SHP77 (cell line): ENCODE results near the gene NEO1.
A peak's percentile ranks its signal among the peaks of the same experiment; 100 is the strongest.

Experiments
- DNase-seq, 2 experiments: peaks; one replicate each; lab custom pipeline; 2025; lab: John Stamatoyannopoulos, UW

NEO1 gene

GRCh38 chr15:73078722-73079121 lies 26.5 kb downstream of the NEO1 start:
- no peak for DNase-seq

GRCh38 chr15:73079565-73079964 lies 27.3 kb downstream of the NEO1 start:
- DNase-seq: no peak

GRCh38 chr15:73081321-73081958 lies 29.2 kb downstream of the NEO1 start:
- peak; percentile 40 to 47 for DNase-seq

- no peak for DNase-seq
Observed at GRCh38 chr15:73082812-73083211, 30.5 kb downstream of the NEO1 start.

- DNase-seq: no peak
Observed at GRCh38 chr15:73087098-73087497, 34.8 kb downstream of the NEO1 start.

- DNase-seq: no peak
Observed at GRCh38 chr15:73105064-73105463, 52.8 kb downstream of the NEO1 start.

GRCh38 chr15:73108676-73109075 lies 56.4 kb downstream of the NEO1 start:
- no peak for DNase-seq

- DNase-seq: no peak
Observed at GRCh38 chr15:73109765-73110164, 57.5 kb downstream of the NEO1 start.

GRCh38 chr15:73110201-73110600 lies 57.9 kb downstream of the NEO1 start:
- no peak for DNase-seq

- DNase-seq: no peak
Observed at GRCh38 chr15:73114064-73114463, 61.8 kb downstream of the NEO1 start.

- no peak for DNase-seq
Observed at GRCh38 chr15:73116164-73116563, 63.9 kb downstream of the NEO1 start.

- DNase-seq: no peak
Observed at GRCh38 chr15:73118055-73118454, 65.8 kb downstream of the NEO1 start.

GRCh38 chr15:73119478-73119877 lies 67.2 kb downstream of the NEO1 start:
- no peak for DNase-seq

GRCh38 chr15:73120269-73120668 lies 68.0 kb downstream of the NEO1 start:
- no peak for DNase-seq

- no peak for DNase-seq
Observed at GRCh38 chr15:73125219-73125618, 73.0 kb downstream of the NEO1 start.

GRCh38 chr15:73127302-73127936 lies 75.2 kb downstream of the NEO1 start:
- DNase-seq: peak; percentile 30 to 38

GRCh38 chr15:73130830-73131229 lies 78.6 kb downstream of the NEO1 start:
- DNase-seq: no peak

- no peak for DNase-seq
Observed at GRCh38 chr15:73134196-73134595, 81.9 kb downstream of the NEO1 start.

GRCh38 chr15:73139041-73139743 lies 86.9 kb downstream of the NEO1 start:
- no peak for DNase-seq

- DNase-seq: no peak
Observed at GRCh38 chr15:73139744-73140553, 87.7 kb downstream of the NEO1 start.

- no peak for DNase-seq
Observed at GRCh38 chr15:73141216-73141900, 89.1 kb downstream of the NEO1 start.
